Gastroesophageal sphincter (tissue), 4 donors: ENCODE results near the gene FRMD3. TPM values are rescaled to one million over a fixed set of nuclear protein-coding genes. Genes with fewer than 3 reads are reported as not detected.

Experiments used
- ATAC-seq: fragments of 150-250 bp; one replicate; pipeline ENCODE4 v1.9.1; 2016; ENCODE audit warnings: mild to moderate bottlenecking, moderate library complexity
- H3K27ac ChIP-seq, 4 donors: fragments of 200-600 bp; sonication (generic) in 3 of 4; 1 replicate in 3 of 4; 2 replicates in 1 of 4; pipeline ENCODE4 v1.5.1; 2016 to 2019
- H3K27me3 ChIP-seq: fragments of 200-600 bp; sonication (generic); one replicate; pipeline ENCODE4 v1.5.1; 2019
- H3K36me3 ChIP-seq, 2 donors: fragments of 200-600 bp; sonication (generic); one replicate each; pipeline ENCODE4 v1.5.1; 2019; ENCODE audit warnings: control low read depth in 1 of 2
- H3K4me1 ChIP-seq, 3 donors: fragments of 200-600 bp; sonication (generic); 1 replicate in 2 of 3; 2 replicates in 1 of 3; pipeline ENCODE4 v1.5.1; 2016 to 2019; ENCODE audit warnings: control low read depth in 2 of 3
- H3K4me3 ChIP-seq, 2 donors: fragments of 200-600 bp; sonication (generic); one replicate each; pipeline ENCODE4 v1.5.1; 2019; ENCODE audit warnings: mild to moderate bottlenecking in 1 of 2, moderate library complexity in 1 of 2
- H3K9me3 ChIP-seq, 3 donors: fragments of 200-600 bp; sonication (generic); one replicate each; pipeline ENCODE4 v1.5.1; 2017 to 2019; ENCODE audit warnings: control low read depth in 2 of 3
- CTCF ChIP-seq, 4 experiments: fragments of 200-600 bp in 2 of 4; fragments of 450-650 bp in 2 of 4; sonication (generic) in 1 of 4; IDR thresholded peaks; one replicate each; pipeline ENCODE4 v1.5.1; 2017 to 2019; ENCODE audit warnings: antibody characterized with exemption in 4 of 4, mild to moderate bottlenecking in 2 of 4, moderate library complexity in 2 of 4
- EP300 ChIP-seq: sonication (generic); formaldehyde crosslinking; IDR thresholded peaks from one replicate; pipeline ENCODE4 v1.6.1; 2017; ENCODE audit warnings: antibody characterized with exemption, mild to moderate bottlenecking
- POLR2A ChIP-seq, 2 donors: fragments of 450-650 bp; IDR thresholded peaks; one replicate each; pipeline ENCODE4 v1.6.1; 2017; ENCODE audit warnings: antibody characterized with exemption in 2 of 2, mild to moderate bottlenecking in 2 of 2, moderate library complexity in 1 of 2
- POLR2AphosphoS5 ChIP-seq: sonication (generic); formaldehyde crosslinking; IDR thresholded peaks from one replicate; pipeline ENCODE4 v1.6.1; 2017; ENCODE audit warnings: antibody characterized with exemption
- WGBS, 2 donors: methylation state at CpG; one replicate each; pipeline ENCODE4 v1.1.5; 2018; ENCODE audit warnings: low coverage in 1 of 2; 5-methylcytosine and 5-hydroxymethylcytosine counted together
- total RNA-seq, 4 donors: library from RNA; depleted of rRNA; stranded (reverse); fragments of >200 nt; gene quantifications; one replicate each; pipeline ENCODE4 v1.1.0, GENCODE V29; 2016

The FRMD3 gene
- total RNA-seq, 4 donors from 2014 or later = 6.8 to 15.1 (median 11.3) TPM

DNA sequence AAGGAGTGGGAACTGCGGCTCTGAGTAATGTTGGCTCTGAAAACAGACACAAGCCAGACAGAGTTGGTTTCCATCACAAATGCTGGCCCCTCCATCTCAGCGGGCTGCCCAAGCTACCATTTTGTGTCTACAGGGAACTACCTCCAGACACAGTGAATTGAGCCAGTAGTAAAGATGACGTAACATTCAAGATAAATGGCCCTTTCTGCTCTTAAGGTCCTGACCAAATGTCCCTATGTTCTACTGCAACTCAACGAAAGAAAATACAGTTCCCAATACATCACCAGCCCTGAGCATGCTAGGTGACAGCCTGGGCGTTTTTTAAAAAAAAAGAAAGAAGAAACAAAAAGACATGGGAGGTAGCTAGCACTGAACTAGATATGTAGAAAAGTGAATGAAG lies 247.5 kb downstream of the FRMD3 start:
- H3K4me1 ChIP-seq = no peaks in the 10 kb centered on the region
- no peak overlapping the region for H3K27ac ChIP-seq
- no peak for ATAC-seq
- WGBS, 2 donors = 19 to 46% methylated on average over 4 to 5 of the region's 5 CpGs
- no peak overlapping the region for H3K4me3 ChIP-seq
- H3K9me3 ChIP-seq = no peaks in the 10 kb centered on the region
- H3K36me3 ChIP-seq = no peaks in the 10 kb centered on the region
- TF ChIP-seq CTCF (IDR thresholded peaks at IDR 0.05) = no peak
- no peak for TF ChIP-seq POLR2A (IDR thresholded peaks at IDR 0.05)
- TF ChIP-seq POLR2AphosphoS5 = no peak
- TF ChIP-seq EP300 = no peak
- no peaks in the 10 kb centered on the region for H3K27me3 ChIP-seq

DNA sequence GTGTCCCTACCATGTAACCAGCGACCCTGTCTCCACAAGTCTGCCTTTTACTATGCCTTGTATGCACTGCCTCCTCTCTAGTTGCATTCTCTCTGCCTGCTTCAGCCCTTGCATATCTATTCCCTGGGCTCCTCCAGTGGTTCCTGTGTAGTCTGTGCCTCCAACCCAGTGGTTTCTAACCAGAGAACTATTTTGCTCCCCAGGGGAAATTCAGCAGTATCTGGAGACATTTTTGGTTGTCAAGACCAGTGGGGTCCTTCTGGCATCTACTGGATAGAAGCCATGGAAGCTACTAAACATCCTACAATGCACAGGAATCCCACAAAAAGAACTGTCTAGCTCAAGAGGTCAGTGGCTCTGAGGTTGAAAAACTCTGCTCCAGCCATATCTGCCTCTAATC lies 251.2 kb downstream of the FRMD3 start:
- TF ChIP-seq POLR2AphosphoS5 (no peak), CTCF (IDR thresholded peaks at IDR 0.05) (no peak), POLR2A (IDR thresholded peaks at IDR 0.05) (no peak), EP300 (no peak)
- Histone ChIP-seq H3K27me3 (no peaks in the 10 kb centered on the region), H3K9me3 (no peaks in the 10 kb centered on the region), H3K36me3 (no peaks in the 10 kb centered on the region), H3K27ac (no peak overlapping the region), H3K4me3 (no peak overlapping the region), H3K4me1 (peaks cover 0 to under 1% (median 0%) of the 10 kb centered on the region in 3 donors)
- 86 to 91% methylated on average over 1 of the region's 1 CpG for WGBS, 2 donors
- ATAC-seq = no peak

DNA sequence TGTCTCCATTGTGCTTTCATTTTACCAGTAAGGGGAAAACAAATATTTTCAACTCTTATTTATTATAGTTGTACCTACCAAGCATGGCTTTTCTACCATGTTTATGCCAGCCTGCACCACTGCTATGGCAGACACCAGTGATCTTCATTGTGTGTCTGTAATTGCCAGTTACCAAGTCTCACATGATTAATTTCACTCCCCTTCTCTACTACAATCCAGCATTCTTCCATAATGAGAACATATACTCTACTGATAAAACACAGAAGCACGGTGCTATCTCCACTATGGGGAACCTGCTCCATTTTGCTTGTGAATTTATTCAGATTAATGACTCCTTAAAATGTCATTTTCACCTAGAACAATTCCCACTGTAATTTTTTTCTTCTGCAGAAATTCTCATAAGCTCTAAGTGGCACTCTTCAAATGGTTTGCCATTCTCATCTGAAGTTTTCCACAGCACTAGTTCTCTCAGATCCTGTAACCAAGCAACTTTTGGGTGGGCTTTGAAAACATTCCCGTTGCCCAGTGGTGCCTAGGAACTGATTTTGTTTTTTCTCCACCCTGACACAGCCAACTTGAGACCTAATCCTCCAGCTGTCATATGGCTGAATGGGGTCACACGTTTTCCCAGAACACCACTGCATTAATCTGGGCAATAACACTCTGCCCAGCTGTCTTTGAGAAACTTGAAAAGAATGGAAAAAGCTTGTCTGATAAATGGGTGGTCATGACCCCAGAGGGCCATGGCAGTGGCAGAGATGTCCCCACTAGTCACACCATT lies 252.6 kb downstream of the FRMD3 start:
- WGBS, 2 donors = 22 to 48% methylated on average over 1 to 3 of the region's 3 CpGs
- no peaks in the 10 kb centered on the region for H3K36me3 ChIP-seq
- no peak for TF ChIP-seq CTCF (IDR thresholded peaks at IDR 0.05)
- no peak for TF ChIP-seq POLR2AphosphoS5
- TF ChIP-seq EP300 = no peak
- TF ChIP-seq POLR2A (IDR thresholded peaks at IDR 0.05) = no peak
- H3K27me3 ChIP-seq = no peaks in the 10 kb centered on the region
- H3K9me3 ChIP-seq = no peaks in the 10 kb centered on the region
- no peak overlapping the region for H3K4me3 ChIP-seq
- H3K27ac ChIP-seq = no peak overlapping the region
- ATAC-seq = no peak
- peaks cover 5 to 14% (median 8%) of the 10 kb centered on the region in 3 donors for H3K4me1 ChIP-seq

- Histone ChIP-seq H3K27ac (no peak overlapping the region), H3K4me3 (no peak overlapping the region), H3K9me3 (no peaks in the 10 kb centered on the region), H3K27me3 (no peaks in the 10 kb centered on the region), H3K36me3 (no peaks in the 10 kb centered on the region), H3K4me1 (peaks cover 5 to 15% (median 8%) of the 10 kb centered on the region in 3 donors)
- ATAC-seq = no peak
- 89 to 98% methylated on average over 3 to 5 of the region's 5 CpGs for WGBS, 2 donors
- no peak for TF ChIP-seq EP300
- TF ChIP-seq POLR2AphosphoS5 = no peak
- no peak for TF ChIP-seq POLR2A (IDR thresholded peaks at IDR 0.05)
- TF ChIP-seq CTCF (IDR thresholded peaks at IDR 0.05) = no peak
Observed at GRCh38 chr9:83284746-83285145, 253.5 kb downstream of the FRMD3 start.

- no peak overlapping the region for H3K27ac ChIP-seq
- 97 to 100% methylated on average over 2 of the region's 2 CpGs for WGBS, 2 donors
- TF ChIP-seq CTCF (IDR thresholded peaks at IDR 0.05) = no peak
- no peak for TF ChIP-seq POLR2AphosphoS5
- TF ChIP-seq POLR2A (IDR thresholded peaks at IDR 0.05) = no peak
- TF ChIP-seq EP300 = no peak
- ATAC-seq = no peak
- H3K4me3 ChIP-seq = no peak overlapping the region
- no peaks in the 10 kb centered on the region for H3K27me3 ChIP-seq
- peaks cover 5 to 15% (median 8%) of the 10 kb centered on the region in 3 donors for H3K4me1 ChIP-seq
- no peaks in the 10 kb centered on the region for H3K36me3 ChIP-seq
- no peaks in the 10 kb centered on the region for H3K9me3 ChIP-seq
Observed at GRCh38 chr9:83283528-83283927, 254.7 kb downstream of the FRMD3 start.
